ENCODE results near the gene ZMAT5. TPM values are rescaled to one million over a fixed set of nuclear protein-coding genes. Genes with fewer than 3 reads are reported as not detected.

The ZMAT5 gene
- total RNA-seq, 2 donors from 2014 or later: 15.2 to 21.1 TPM

DNA sequence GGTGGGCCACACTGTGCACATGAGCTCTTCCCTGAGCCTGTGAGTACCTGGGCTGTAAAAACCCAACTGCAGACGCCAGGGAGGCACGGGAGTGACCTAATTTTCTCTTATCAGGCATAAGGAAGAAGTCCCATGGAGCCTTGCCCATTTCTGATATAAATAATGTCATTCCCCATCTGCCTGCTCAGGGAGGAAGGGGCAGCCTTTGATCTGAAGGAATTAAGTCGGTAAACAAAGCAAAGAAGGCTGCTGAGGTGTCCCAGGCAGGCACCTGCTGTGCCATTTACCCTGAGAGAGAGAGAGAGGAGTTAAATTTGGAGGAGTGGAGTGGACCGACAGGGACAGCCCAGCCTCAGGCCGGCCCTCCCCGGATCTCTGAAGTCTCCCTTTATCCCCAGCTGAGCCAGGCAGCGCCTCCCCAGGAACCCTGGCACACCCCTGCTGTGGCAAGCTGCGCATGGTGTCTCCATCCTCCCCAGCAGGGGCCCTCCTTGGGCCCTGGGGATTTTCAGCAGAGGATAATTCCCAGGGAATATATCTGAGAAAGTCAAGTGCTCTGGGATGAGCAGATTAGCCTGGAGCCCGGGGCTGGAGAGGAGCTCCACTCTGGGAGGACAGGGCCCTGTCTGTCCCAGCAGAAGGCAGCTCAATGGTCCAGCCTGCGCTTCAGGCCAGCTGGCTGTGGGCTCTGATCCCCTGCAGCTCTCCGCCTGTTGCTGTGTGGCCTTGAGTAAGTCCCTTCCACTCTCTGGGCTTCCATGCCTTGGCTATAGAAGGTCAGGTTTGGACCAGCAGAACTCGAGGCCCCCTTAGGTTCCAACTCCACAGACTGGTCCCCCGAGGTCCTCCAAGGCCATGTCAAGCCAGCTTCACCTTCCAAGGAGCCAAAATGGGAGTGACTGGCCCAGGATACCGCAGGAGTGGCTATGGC lies 64.5 kb downstream of the ZMAT5 start:
- no peak for ATAC-seq
- intact Hi-C loops (cut with DNase I): no loop called here
- no peak for DNase-seq

DNA sequence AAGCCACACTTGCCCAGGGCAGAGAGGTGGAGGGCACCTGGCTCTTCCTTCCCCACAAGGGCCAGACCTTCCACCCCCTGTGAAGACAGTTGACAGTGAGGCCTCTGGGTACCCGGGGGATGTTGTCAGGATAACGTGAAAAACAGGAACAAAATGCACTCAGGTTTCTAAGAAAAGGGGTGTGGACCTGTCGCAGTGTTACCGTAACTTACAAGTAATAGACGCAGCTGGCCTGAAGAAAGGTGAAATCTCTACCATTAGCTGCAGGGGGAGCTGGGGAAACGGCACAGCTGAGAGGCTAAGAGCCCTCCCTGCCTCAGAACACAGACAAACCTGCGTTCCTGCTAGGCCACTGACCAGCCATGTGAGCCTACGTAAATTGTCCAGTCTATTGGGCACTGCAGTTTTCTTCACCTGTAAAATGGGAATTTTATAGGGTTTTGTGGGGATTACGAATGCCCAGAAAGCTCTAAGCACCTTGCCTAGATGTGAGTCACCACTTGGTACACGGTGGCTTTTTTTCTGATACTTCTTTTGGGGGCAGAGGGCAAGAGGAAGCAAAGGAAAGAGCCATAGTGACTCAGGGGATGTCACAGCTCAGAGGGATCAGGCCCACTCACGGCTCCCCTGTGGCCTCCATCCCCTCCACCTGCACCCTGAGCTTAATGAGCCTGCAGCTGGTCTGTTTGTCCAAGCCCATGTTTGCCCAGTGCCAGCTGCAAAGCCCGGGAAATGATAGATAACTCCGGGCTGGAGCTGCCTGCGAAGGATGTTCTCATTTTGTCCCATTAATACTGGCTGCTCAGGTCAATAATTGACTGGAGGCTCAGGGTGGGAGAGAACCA lies 65.4 kb downstream of the ZMAT5 start:
- intact Hi-C loops (cut with DNase I): no loop called here
- no peak for ATAC-seq
- DNase-seq: no peak

- no peak for DNase-seq
- ATAC-seq: no peak
- intact Hi-C loops (cut with DNase I): no loop called here
These were observed 66.0 kb downstream of the ZMAT5 start for GRCh38 chr22:29700900-29701154.

DNA sequence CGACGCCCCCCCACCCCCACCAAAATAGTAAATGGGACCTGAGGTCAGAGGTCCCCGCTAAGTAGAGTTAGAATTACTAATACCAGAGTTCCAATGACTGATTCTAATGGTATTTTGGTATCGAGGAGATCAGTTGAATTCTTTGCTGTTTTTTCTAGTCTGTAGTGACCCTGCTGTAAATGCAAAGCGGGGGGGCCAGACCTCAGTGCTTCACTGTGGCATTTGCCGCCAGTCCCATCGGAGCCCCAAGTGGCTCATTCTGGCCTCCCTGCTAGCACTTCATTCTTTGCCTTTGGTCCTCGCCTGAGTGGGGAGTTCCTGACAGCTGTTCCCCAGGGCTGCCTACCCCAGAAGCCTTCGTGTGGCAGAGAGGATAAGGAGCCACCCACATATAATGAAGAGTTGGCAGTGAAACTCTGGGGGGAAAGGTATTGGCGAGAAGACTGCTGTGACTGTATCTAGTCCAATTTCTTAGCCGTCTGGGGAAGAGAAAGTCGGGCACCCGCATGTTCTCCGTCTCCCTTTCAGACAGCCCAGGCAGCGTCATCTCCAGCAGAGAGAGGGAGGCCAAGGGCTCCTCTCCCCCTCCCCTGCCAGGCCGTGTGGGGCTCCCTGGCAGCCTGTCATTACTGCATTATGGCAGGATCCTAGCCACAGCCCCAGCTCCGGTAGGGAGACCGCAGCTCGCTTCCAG lies 66.5 kb downstream of the ZMAT5 start:
- intact Hi-C loops (cut with DNase I): no loop called here
- ATAC-seq (no peak), DNase-seq (no peak)

DNA sequence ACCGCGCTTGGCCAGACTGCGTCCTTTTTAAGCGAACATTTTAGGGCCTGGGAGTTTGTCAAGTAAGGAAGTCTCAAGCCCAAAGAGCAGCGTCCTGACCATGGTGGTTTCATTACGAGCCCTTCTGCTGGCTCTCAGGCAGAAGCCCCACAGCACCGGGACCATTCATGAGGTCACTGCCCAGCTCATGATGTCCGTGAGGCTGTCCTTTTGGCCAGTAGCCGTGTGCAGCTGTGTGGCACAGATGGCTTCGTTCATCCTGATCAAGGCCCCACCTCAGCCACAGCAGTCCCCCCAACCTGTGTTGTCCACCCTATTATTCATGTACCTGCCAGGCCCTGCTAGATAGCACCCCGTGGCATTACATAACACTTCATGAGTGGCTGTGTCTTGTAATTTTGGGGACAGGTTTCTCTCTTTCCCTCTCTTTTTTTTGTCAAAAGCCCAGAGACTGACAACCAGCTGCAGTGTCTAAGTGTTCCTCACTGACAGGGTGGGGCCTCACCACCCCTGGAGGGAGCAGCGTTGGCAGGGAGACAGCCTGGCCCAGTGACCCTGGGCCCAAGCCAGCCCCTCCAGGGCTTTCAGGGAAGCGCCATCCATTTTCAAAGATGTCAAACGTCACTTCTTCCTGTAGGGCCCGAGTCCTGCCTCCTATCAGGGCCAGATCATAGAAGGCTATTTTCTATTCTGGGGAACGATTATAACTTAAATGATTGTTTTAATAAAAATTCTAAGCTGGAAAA lies 68.8 kb downstream of the ZMAT5 start:
- no peak for DNase-seq
- intact Hi-C loops (cut with DNase I): loop anchor here in 1 of 2 donors (10.0 kb wide), 1 partner anchor 307 kb away; no protein-coding TSS in a partner anchor
- ATAC-seq: no peak

GRCh38 chr22:29695129-29695926 lies 71.5 kb downstream of the ZMAT5 start:
- ATAC-seq: no peak
- DNase-seq: no peak
- intact Hi-C loops (cut with DNase I): loop anchor here in 1 of 2 donors (10.0 kb wide), 1 partner anchor 309 kb away; no protein-coding TSS in a partner anchor

DNA sequence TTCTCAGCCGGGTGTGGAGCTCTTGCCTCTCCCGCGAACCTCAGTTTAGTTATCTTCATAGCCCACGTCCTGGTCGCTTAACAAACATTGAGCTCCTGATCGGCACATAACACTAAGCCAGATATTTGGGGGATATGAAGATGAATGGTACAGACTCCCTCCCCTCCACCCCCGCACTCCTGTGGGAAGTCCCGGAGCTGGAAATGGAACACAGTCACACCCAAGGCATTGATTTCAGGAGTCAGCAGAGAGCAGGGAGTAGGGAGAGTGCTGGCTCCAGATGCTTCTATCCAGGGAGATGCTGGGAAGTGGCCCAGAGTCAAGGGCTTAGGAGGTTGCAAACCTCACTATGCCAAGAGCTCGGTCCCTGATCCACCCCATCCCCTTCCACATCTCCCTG lies 73.1 kb downstream of the ZMAT5 start:
- ATAC-seq: peak in 1 of 2 donors; percentile 21
- intact Hi-C loops (cut with DNase I): loop anchor here in 1 of 2 donors (10.0 kb wide), 1 partner anchor 311 kb away; no protein-coding TSS in a partner anchor
- DNase-seq: no peak

GRCh38 chr22:29693161-29693560 lies 73.6 kb downstream of the ZMAT5 start:
- intact Hi-C loops (cut with DNase I): loop anchor here in 1 of 2 donors (10.0 kb wide), 1 partner anchor 312 kb away; no protein-coding TSS in a partner anchor
- DNase-seq (no peak), ATAC-seq (no peak)

DNA sequence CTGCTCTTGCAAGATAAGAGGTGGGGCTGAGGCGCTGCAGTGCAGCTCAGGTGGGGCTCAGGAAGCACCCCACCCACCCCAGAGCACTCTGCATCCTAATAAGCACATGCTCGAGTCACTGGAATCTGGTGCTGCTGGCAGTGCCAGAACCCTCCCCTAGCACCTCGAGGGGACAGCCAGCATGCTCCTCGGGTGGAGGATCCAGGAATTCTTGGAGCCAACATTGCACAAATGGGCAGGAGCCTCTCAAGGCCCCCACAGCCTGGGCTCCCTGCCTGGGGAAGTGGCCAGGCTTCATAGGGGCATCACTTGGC lies 74.5 kb downstream of the ZMAT5 start:
- DNase-seq: no peak
- intact Hi-C loops (cut with DNase I): loop anchor here in 1 of 2 donors (10.0 kb wide), 1 partner anchor 313 kb away; no protein-coding TSS in a partner anchor
- ATAC-seq: peak in 1 of 2 donors; percentile 41

- intact Hi-C loops (cut with DNase I): loop anchor here in 1 of 2 donors (10.0 kb wide), 1 partner anchor 313 kb away; no protein-coding TSS in a partner anchor
- DNase-seq (no peak), ATAC-seq (peak in 1 of 2 donors; percentile 65)
These were observed 75.0 kb downstream of the ZMAT5 start for GRCh38 chr22:29691636-29692326.

GRCh38 chr22:29690476-29690875 lies 76.3 kb downstream of the ZMAT5 start:
- intact Hi-C loops (cut with DNase I): loop anchor here in 1 of 2 donors (10.0 kb wide), 1 partner anchor 314 kb away; no protein-coding TSS in a partner anchor
- ATAC-seq (no peak), DNase-seq (no peak)

DNA sequence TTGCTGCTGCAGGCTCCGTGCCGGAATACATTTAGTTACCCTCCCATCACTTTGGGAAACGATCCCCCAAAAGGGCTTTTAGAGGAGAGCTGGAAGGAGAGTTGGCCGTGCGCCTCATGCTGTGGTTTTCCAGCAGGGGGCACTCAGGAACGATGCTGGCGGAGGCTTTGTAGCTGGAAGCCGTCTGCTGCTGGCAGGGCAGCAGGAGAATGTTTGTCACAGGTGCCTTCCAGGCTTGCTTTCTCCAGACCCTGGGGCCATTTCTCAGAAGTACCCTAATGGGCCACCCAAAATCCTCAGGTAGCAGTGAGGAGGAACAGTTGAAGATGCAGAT lies 77.0 kb downstream of the ZMAT5 start:
- intact Hi-C loops (cut with DNase I): loop anchor here in 1 of 2 donors (5.0 to 10.0 kb wide), 2 partner anchors 315 to 397 kb away; no protein-coding TSS in a partner anchor
- peak; percentile 54 to 66 for ATAC-seq
- DNase-seq: peak; percentile 58

DNA sequence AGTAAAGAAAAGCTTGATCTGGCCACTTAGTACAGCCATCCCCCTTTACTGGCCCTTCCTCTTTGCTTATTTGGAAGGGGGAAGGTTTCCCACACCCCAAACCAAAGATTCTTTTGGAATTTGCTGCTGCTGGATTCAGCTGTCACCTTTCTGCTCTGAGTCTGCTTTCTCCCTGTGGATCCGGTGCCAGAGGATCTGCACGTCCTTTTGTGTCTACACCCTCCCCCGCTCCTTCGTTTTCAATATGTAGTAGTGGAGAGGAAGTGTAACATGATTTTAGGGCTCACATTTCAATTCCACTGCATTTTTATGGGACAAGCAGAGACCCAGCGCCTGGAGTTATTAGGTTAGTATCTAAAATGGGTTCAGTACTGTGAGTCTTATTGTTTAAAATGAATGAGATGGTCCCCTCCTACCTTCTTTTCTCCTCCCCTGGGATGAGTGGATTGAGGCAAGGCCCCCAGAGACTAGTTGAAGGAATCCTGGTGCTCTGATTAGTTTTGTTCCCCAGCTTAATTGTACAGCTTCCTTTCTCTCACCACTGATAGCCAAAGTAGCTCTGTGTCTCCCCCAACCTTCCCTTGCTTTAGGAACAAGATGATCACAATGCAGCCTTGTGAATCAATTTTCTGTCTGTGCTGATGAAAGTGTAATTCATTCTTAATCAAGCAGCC lies 77.5 kb downstream of the ZMAT5 start:
- ATAC-seq (no peak), DNase-seq (no peak)
- intact Hi-C loops (cut with DNase I): loop anchor here in 1 of 2 donors (5.0 kb wide), 1 partner anchor 398 kb away; no protein-coding TSS in a partner anchor

DNA sequence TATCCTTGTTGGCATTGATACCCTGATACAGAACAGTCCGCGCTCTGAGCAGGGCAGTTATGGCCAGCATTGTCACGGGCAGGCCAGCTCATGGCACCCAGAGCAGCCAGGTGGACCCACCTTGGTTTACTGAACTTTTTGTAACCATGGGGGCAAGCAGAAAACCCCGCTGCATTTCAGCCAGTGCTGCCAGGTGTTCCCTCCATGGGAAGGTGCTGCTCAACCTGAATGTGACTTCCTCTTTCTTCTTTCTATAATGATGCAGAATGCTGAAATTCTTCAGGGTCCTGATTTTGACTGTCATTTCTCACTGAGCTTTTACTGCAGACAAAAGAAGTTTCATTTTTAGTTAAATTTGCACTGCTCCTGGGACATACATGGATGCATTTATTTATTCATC lies 82.6 kb downstream of the ZMAT5 start:
- DNase-seq (no peak), ATAC-seq (no peak)
- intact Hi-C loops (cut with DNase I): no loop called here

- DNase-seq (no peak), ATAC-seq (no peak)
- intact Hi-C loops (cut with DNase I): no loop called here
These were observed 83.3 kb downstream of the ZMAT5 start for GRCh38 chr22:29683536-29683935.

Measured in left cardiac atrium (tissue), 4 donors.